GM12872 (cell line): ENCODE data around the gene KSR2.

ENCODE experiments used
- TF ChIP-seq, protein P1 (sequence below): IDR thresholded peaks from 3 replicates; pipeline ENCODE4 v1.5.1; 2011; ENCODE audit warnings: low read depth, mild to moderate bottlenecking, low read length, moderate library complexity; ENCODE audit not compliant: insufficient read depth

The KSR2 gene

GRCh38 chr12:117580718-117581062, 388.1 kb downstream of the KSR2 start:
- TF ChIP-seq, protein P1, sequence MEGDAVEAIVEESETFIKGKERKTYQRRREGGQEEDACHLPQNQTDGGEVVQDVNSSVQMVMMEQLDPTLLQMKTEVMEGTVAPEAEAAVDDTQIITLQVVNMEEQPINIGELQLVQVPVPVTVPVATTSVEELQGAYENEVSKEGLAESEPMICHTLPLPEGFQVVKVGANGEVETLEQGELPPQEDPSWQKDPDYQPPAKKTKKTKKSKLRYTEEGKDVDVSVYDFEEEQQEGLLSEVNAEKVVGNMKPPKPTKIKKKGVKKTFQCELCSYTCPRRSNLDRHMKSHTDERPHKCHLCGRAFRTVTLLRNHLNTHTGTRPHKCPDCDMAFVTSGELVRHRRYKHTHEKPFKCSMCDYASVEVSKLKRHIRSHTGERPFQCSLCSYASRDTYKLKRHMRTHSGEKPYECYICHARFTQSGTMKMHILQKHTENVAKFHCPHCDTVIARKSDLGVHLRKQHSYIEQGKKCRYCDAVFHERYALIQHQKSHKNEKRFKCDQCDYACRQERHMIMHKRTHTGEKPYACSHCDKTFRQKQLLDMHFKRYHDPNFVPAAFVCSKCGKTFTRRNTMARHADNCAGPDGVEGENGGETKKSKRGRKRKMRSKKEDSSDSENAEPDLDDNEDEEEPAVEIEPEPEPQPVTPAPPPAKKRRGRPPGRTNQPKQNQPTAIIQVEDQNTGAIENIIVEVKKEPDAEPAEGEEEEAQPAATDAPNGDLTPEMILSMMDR: no peak

GRCh38 chr12:117580015-117580717, 388.6 kb downstream of the KSR2 start:
- TF ChIP-seq, protein P1: no peak

GRCh38 chr12:117577122-117577657, 391.6 kb downstream of the KSR2 start:
- TF ChIP-seq, protein P1: no peak

DNA sequence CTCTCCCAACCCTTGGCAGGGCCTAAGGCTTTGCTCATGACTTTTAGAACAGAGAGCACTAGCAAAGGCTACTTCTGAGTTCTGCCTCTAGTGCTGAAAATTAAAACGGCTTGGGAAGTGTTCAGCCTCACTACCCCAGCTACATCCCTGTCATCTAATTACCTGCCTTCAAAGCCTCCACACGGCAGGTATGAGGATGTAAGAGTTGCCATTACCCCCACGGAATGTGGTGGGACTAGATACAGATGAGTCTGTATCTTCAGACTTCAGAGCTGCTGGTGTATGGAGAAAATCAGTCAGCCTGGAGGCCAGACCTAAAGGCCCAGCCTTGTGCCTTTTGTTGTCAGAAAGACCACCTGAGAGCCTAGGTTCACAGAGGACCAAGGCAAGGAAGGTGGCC, 392.7 kb downstream of the KSR2 start:
- TF ChIP-seq, protein P1: no peak

- TF ChIP-seq, protein P1: no peak
These were observed 394.1 kb downstream of the KSR2 start for GRCh38 chr12:117574655-117575054.

- TF ChIP-seq, protein P1: no peak
These were observed 396.0 kb downstream of the KSR2 start for GRCh38 chr12:117572755-117573154.

GRCh38 chr12:117571321-117571720, 397.5 kb downstream of the KSR2 start:
- TF ChIP-seq, protein P1: no peak

DNA sequence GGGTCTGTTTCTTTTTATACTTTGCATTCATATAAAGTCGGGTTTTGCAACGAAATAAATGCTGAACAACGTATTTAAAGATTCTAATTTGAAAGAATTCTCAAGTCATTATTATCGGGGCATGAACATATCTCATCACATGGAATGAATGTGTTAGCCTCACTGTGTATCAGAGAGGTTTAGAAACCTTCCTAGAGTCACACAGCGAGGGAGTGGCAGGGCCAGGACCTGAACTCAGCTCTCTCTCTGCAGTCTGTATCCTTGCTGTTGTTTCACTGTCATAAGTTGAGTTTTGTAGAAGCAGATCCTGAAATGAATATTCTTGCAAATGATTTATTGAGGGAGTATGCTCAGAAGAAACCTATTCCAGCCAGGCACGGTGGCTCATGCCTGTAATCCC, 398.2 kb downstream of the KSR2 start:
- TF ChIP-seq, protein P1: no peak
